Bronchial epithelial cell (primary cell): ENCODE measurements around the gene PXDN. TPM values are rescaled to one million over a fixed set of nuclear protein-coding genes. Genes with fewer than 3 reads are reported as not detected.

Experiments
- DNase-seq: peaks from one replicate; pipeline ENCODE4 v3.0.0-alpha.2; 2010; ENCODE audit warnings: low read depth
- FAIRE-seq: peaks from 2 replicates; lab custom pipeline; 2011; peaks lifted over from hg19 to GRCh38; lab: Jason Lieb, UNC
- H3K27me3 ChIP-seq: 2 replicates; pipeline ENCODE4 v1.5.1; 2011; ENCODE audit warnings: low read length; ENCODE audit not compliant: control insufficient read depth, insufficient read depth
- H3K36me3 ChIP-seq: 2 replicates; pipeline ENCODE4 v1.5.1; 2011; ENCODE audit warnings: low read length; ENCODE audit not compliant: control insufficient read depth, insufficient read depth
- H3K4me3 ChIP-seq: 2 replicates; pipeline ENCODE4 v1.5.1; 2011; ENCODE audit warnings: mild to moderate bottlenecking, low read depth, low read length, control low read depth
- total RNA-seq: library from RNA; depleted of rRNA; stranded (reverse); fragments of >200 nt; gene quantifications from 2 replicates; pipeline ENCODE4 v1.2.1, GENCODE V29; 2014
- TF ChIP-seq, protein P1 (sequence below): IDR thresholded peaks from 2 replicates; pipeline ENCODE4 v1.5.1; 2011; ENCODE audit warnings: mild to moderate bottlenecking, moderate library complexity, low read length, control low read depth, inconsistent platforms; ENCODE audit not compliant: insufficient read depth, severe bottlenecking

PXDN gene
- total RNA-seq, 1 donor from 2014 or later: 34.0 TPM

DNA sequence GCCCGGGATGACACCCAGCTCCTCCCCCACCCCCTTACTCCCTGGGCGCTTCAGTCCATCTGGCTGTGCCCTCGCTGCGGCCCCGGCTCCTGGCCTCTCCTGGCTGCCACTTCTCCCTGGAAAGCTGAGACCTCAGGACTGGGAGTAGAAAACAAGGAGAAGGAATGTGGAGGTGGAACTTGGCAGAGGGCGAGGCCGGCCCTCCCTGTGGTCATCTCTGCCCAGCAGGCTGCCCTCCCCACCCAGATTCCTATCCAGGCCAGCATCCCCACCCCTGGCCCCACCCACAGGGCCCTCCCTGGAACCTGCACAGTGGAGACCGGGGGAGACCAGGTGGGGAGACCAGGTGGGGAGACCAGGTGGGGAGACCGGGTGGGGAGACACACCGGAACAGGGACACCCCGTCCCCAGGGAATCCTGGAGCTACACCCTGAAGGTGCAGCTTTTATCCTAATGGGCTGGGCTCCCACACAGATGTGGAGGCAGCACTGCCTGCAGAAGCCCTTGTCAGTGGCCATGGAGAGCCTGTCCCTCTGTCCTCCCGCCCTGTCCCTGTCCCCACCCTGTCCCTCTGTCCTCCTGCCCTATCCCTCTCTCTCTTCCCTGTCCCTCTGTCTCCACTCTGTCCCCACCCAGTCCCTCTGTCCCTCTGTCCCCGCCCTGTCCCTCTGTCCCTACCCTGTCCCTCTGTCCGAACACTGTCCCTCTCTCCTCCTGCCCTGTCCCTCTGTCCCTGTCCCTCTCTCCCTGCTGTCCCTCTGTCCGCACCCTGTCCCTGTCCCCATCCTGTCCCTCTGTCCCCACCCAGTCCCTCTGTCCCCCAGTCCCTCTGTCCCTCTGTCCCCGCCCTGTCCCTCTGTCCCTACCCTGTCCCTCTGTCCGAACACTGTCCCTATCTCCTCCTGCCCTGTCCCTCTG lies 157.1 kb downstream of the PXDN start:
- FAIRE-seq: no peak
- DNase-seq: no peak
- TF ChIP-seq, protein P1, sequence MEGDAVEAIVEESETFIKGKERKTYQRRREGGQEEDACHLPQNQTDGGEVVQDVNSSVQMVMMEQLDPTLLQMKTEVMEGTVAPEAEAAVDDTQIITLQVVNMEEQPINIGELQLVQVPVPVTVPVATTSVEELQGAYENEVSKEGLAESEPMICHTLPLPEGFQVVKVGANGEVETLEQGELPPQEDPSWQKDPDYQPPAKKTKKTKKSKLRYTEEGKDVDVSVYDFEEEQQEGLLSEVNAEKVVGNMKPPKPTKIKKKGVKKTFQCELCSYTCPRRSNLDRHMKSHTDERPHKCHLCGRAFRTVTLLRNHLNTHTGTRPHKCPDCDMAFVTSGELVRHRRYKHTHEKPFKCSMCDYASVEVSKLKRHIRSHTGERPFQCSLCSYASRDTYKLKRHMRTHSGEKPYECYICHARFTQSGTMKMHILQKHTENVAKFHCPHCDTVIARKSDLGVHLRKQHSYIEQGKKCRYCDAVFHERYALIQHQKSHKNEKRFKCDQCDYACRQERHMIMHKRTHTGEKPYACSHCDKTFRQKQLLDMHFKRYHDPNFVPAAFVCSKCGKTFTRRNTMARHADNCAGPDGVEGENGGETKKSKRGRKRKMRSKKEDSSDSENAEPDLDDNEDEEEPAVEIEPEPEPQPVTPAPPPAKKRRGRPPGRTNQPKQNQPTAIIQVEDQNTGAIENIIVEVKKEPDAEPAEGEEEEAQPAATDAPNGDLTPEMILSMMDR: no peak

DNA sequence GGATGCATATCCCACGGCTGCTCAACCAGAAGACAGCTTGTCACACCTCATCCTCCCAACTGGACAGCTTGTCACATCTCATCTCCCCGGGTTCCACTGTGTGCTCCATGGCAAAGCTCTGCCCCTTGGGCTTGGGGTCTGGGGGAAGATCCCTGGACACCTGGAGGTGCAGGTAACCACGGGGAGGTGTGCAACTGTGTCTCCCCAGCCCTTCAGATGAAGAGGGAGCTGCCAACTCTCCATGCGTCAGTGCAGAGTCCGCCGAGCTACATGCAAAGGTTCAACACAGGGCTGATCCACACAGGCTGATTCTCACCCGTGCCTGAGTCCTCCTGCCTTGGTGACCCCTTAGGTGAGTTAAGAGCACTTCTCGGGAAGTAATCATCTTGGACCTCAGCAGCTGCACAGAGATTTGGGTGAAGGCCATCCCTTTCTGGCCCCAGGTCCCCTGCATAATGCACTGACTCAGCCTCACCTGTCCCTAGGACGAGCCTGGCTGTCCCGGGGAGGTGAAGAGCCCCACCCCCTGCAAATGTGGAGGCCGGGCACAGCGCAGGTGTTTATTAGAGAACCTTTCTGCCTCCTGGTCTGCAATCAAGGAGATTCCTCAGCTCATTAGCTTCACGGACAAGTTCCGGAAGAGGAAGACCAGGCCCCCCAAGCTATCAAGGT lies 157.9 kb downstream of the PXDN start:
- DNase-seq (no peak), FAIRE-seq (no peak)
- Histone ChIP-seq H3K4me3 (no peak overlapping the region), H3K27me3 (peaks cover 5% of the 10 kb centered on the region), H3K36me3 (no peaks in the 10 kb centered on the region)
- TF ChIP-seq, protein P1: no peak

More for the DNA sequence above, 157.1 kb downstream of the PXDN start:
- Histone ChIP-seq H3K4me3 (no peak overlapping the region), H3K27me3 (peaks cover 5% of the 10 kb centered on the region), H3K36me3 (no peaks in the 10 kb centered on the region)

DNA sequence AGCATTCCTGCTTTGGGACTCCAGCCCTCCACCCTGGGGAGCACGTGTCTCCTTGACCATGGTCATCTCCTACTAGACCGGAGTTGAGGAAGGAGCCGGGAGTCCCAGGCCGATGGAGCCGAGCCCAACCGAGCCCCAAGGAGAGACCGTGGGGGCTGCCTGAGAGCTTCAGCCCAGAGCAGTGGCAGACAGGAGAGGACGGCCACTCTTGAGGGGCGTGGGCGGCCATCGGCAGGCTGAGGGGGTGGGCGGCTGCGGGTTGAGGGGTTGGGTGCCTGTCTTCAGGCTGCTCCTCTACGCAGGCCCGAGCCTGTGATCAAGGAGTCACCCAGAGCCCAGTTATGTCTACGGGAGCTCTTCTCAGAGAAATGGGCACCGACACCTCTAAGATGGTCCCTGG lies 158.7 kb downstream of the PXDN start:
- Histone ChIP-seq H3K4me3 (no peak overlapping the region), H3K36me3 (no peaks in the 10 kb centered on the region), H3K27me3 (peaks cover 5% of the 10 kb centered on the region)
- FAIRE-seq (no peak), DNase-seq (no peak)
- TF ChIP-seq, protein P1: no peak

DNA sequence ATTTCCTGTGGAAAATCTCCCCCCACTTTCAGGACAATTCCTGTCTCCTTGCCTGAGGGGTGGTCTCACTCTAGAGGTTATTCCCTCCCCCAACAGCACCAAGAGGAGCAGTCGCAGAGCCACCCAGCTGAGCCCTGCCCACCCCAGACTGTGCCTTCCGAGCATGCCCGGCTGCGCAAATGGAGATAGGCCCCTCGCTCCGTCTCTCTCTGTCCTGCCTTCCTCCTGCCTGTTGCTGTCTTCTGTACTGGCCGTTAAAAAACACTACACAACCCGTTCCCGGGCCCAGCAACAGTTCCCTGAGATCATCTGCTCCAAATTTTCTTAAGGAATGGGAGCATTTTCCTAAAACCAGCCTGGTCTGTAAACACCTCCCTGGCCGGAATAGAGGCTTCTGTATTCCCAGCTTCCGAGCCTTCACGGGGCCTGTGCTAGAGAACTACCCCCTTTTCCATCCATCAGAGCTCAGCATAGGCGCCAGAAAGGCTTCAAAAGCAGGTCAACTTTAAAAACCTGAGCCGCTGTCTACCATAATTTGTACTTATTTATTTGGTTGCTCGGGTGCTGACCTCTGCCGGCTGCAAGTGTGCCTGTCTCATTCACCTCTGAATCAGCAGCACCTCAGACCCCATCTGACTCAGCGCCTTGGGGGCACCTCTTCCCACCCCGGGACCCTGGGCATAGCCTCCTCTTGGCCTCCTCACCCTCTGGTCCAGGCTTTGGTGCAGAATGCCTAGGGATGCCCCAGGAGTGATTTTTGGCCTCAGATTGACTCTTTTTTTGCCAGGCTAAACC lies 159.4 kb downstream of the PXDN start:
- TF ChIP-seq, protein P1: peak; percentile 10
- FAIRE-seq: no peak

DNA sequence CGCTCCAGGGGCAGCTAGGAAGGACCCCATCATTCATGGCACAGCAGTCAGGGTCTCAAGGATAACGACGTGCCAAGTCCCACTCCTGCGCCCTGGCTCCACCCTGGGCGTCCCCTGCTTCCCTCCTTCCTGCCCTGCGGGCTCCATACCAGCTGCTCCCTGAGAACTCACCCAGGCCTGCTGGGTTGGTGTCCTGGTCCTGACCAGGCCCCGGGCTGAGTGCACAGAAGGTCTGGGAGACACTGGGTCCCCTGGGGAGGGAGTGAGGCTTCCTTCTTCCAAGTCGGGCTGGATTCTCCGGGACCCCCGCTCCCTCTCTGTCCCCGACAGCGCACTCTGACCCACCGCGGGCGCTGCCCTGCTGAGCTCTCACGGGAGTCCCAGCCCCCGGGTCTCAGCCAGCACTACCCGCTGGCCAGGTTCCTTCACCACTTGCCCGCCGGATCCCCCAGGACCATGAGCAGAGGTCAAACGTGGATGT lies 160.2 kb downstream of the PXDN start:
- FAIRE-seq (no peak), DNase-seq (no peak)
- no peaks in the 10 kb centered on the region for H3K36me3 ChIP-seq
- peaks cover 5% of the 10 kb centered on the region for H3K27me3 ChIP-seq
- TF ChIP-seq, protein P1: no peak
- no peak overlapping the region for H3K4me3 ChIP-seq

More for the DNA sequence above, 159.4 kb downstream of the PXDN start:
- H3K4me3 ChIP-seq: no peak overlapping the region
- no peak for DNase-seq
- peaks cover 5% of the 10 kb centered on the region for H3K27me3 ChIP-seq
- no peaks in the 10 kb centered on the region for H3K36me3 ChIP-seq
